ENCODE results near the gene LRPAP1. TPM values are rescaled to one million over a fixed set of nuclear protein-coding genes. Genes with fewer than 3 reads are reported as not detected.

The LRPAP1 gene
- total and polyA plus RNA-seq, 10 of the 15 experiments (the other 5 are each of a cell fraction or from before 2014, with no cell fraction given): 1.0 to 100 (median 51.1) TPM

- Histone ChIP-seq H3K27me3 (replicated peaks in 1 of 2; ENCODE audit: control insufficient read depth in 2 of 2, insufficient read depth in 2 of 2, low read length in 1 of 2) (peaks cover 2 to 6% of the 10 kb centered on the region in 2 experiments; a peak in 3 of 4 replicates), H3K4me2 (ENCODE audit: control insufficient read depth, insufficient read depth) (no peak overlapping the region), H3K4me3 (no peak overlapping the region), H3K27ac (ENCODE audit: control insufficient read depth, insufficient read depth) (no peak overlapping the region), H3K4me1 (ENCODE audit: control insufficient read depth, insufficient read depth, low read length) (no peaks in the 10 kb centered on the region; the same call in 1 of the 2 replicates), H3K9ac (ENCODE audit: control insufficient read depth, insufficient read depth, low read length) (no peak overlapping the region), H4K20me1 (ENCODE audit: control insufficient read depth, insufficient read depth) (no peaks in the 10 kb centered on the region), H2AFZ (ENCODE audit: control insufficient read depth, low read depth, low read length) (no peak overlapping the region), H3K36me3 (ENCODE audit: control insufficient read depth in 2 of 2, insufficient read depth in 2 of 2, low read length in 1 of 2) (no peaks in the 10 kb centered on the region), H3K79me2 (ENCODE audit: control insufficient read depth, insufficient read depth, low read length) (no peaks in the 10 kb centered on the region), H3K9me3 (replicated peaks; ENCODE audit: control insufficient read depth, insufficient read depth, low read length) (no peaks in the 10 kb centered on the region)
- in situ Hi-C loops (cut with MboI) (no loop called here), intact Hi-C loops (cut with micrococcal nuclease; ENCODE audit: unreplicated experiment) (no loop called here)
- FAIRE-seq: no peak
- WGBS (ENCODE audit: insufficient coverage, insufficient replicate concordance, low lambda C conversion rate, missing lambda C conversion rate): 53% methylated on average over 22 of the region's 23 CpGs
- no peak for DNase-seq (ENCODE audit: low read depth, low spot score)
- ChIA-PET SMC1A (ENCODE audit: uncharacterized antibody, unreplicated experiment) (no interaction called here), CTCF (interaction anchor here (0.8 kb wide), 1 partner anchor 9 kb away, joined by 3 read pairs; no protein-coding TSS in a partner anchor), POLR2A (no interaction called here), RAD21 (ENCODE audit: unreplicated experiment) (no interaction called here)
- TF ChIP-seq JUND (IDR thresholded peaks at IDR 0.05; ENCODE audit: low read depth, low read length) (no peak), ZBED1 (IDR thresholded peaks at IDR 0.05; ENCODE audit: borderline replicate concordance) (no peak), SREBF2 (IDR thresholded peaks at IDR 0.05; ENCODE audit: low read length) (no peak), NR2F1 (conservative IDR thresholded peaks at IDR 0.05) (no peak), EGR1 (IDR thresholded peaks at IDR 0.05; ENCODE audit: borderline replicate concordance in 1 of 2, low read depth in 2 of 2, low read length in 2 of 2) (no peak), DPF2 (IDR thresholded peaks at IDR 0.05) (no peak), KDM1A (IDR thresholded peaks at IDR 0.05; ENCODE audit: borderline replicate concordance) (no peak)
- TF ChIP-seq, protein P1, sequence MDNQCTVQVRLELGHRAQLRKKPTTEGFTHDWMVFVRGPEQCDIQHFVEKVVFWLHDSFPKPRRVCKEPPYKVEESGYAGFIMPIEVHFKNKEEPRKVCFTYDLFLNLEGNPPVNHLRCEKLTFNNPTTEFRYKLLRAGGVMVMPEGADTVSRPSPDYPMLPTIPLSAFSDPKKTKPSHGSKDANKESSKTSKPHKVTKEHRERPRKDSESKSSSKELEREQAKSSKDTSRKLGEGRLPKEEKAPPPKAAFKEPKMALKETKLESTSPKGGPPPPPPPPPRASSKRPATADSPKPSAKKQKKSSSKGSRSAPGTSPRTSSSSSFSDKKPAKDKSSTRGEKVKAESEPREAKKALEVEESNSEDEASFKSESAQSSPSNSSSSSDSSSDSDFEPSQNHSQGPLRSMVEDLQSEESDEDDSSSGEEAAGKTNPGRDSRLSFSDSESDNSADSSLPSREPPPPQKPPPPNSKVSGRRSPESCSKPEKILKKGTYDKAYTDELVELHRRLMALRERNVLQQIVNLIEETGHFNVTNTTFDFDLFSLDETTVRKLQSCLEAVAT (IDR thresholded peaks at IDR 0.05): no peak
- ATAC-seq: no peak
- BruUV-seq (replicated peaks): no TSS peak
These were observed 48.7 kb downstream of the LRPAP1 start for GRCh38 chr4:3483471-3483921.

Data from GM12878 (cell line).